ENCODE results near the gene NAA35. TPM values are rescaled to one million over a fixed set of nuclear protein-coding genes. Genes with fewer than 3 reads are reported as not detected.

NAA35 gene
- total RNA-seq, 2 donors from 2014 or later, result 21.3 to 32.3 TPM

GRCh38 chr9:86034863-86035734 lies 94.2 kb downstream of the NAA35 start:
- no peaks in the 10 kb centered on the region for H3K36me3 ChIP-seq (replicated peaks in 1 of 2; ENCODE audit: insufficient read depth in 1 of 2, low read depth in 2 of 2)
- no peak overlapping the region for H3K4me3 ChIP-seq
- DNase-seq (peak; percentile 49 to 69 (median 54)), ATAC-seq (peak; percentile 52)
- no peaks in the 10 kb centered on the region for H3K27me3 ChIP-seq
- WGBS, 2 donors, result 72 to 74% methylated on average over 17 of the region's 17 CpGs
- intact Hi-C loops (cut with DNase I), result no loop called here
- no peak overlapping the region for H3K27ac ChIP-seq
- TF ChIP-seq POLR2A (IDR thresholded peaks at IDR 0.05) (no peak), CTCF (IDR thresholded peaks at IDR 0.05) (peak in 6 of 7 experiments; percentile 29 to 57 (median 52))
- no peaks in the 10 kb centered on the region for H3K9me3 ChIP-seq
- no peaks in the 10 kb centered on the region for H3K4me1 ChIP-seq

- no peak for ATAC-seq
- intact Hi-C loops (cut with DNase I), result no loop called here
- WGBS, 2 donors, result 84 to 85% methylated on average over 14 to 15 of the region's 15 CpGs
- Histone ChIP-seq H3K27me3 (no peaks in the 10 kb centered on the region), H3K27ac (no peak overlapping the region), H3K36me3 (replicated peaks in 1 of 2; ENCODE audit: insufficient read depth in 1 of 2, low read depth in 2 of 2) (no peaks in the 10 kb centered on the region), H3K4me3 (no peak overlapping the region), H3K9me3 (no peaks in the 10 kb centered on the region), H3K4me1 (no peaks in the 10 kb centered on the region)
- no peak for DNase-seq
- no peak for TF ChIP-seq POLR2A (IDR thresholded peaks at IDR 0.05)
Observed at GRCh38 chr9:86035827-86036440, 95.0 kb downstream of the NAA35 start.

GRCh38 chr9:86036555-86036954 lies 95.6 kb downstream of the NAA35 start:
- H3K4me1 ChIP-seq, result peaks cover 6% of the 10 kb centered on the region
- TF ChIP-seq POLR2A (IDR thresholded peaks at IDR 0.05) (no peak), CTCF (IDR thresholded peaks at IDR 0.05) (no peak)
- WGBS, 2 donors, result 93 to 96% methylated on average over 9 of the region's 9 CpGs
- no peaks in the 10 kb centered on the region for H3K36me3 ChIP-seq (replicated peaks in 1 of 2; ENCODE audit: insufficient read depth in 1 of 2, low read depth in 2 of 2)
- no peak overlapping the region for H3K4me3 ChIP-seq
- ATAC-seq (no peak), DNase-seq (no peak)
- no peak overlapping the region for H3K27ac ChIP-seq
- no peaks in the 10 kb centered on the region for H3K9me3 ChIP-seq
- H3K27me3 ChIP-seq, result no peaks in the 10 kb centered on the region
- intact Hi-C loops (cut with DNase I), result no loop called here

GRCh38 chr9:86039991-86040860 lies 99.3 kb downstream of the NAA35 start:
- no peak overlapping the region for H3K4me3 ChIP-seq
- 89 to 94% methylated on average over 12 of the region's 12 CpGs for WGBS, 2 donors
- no peak for DNase-seq
- H3K27ac ChIP-seq, result no peak overlapping the region
- ATAC-seq, result no peak
- no peaks in the 10 kb centered on the region for H3K36me3 ChIP-seq (replicated peaks in 1 of 2; ENCODE audit: insufficient read depth in 1 of 2, low read depth in 2 of 2)
- H3K9me3 ChIP-seq, result no peaks in the 10 kb centered on the region
- no peak for TF ChIP-seq CTCF (IDR thresholded peaks at IDR 0.05)
- no peak for TF ChIP-seq POLR2A (IDR thresholded peaks at IDR 0.05)
- intact Hi-C loops (cut with DNase I), result no loop called here
- peaks cover 15% of the 10 kb centered on the region for H3K4me1 ChIP-seq
- no peaks in the 10 kb centered on the region for H3K27me3 ChIP-seq

GRCh38 chr9:86040861-86041155 lies 99.9 kb downstream of the NAA35 start:
- H3K27ac ChIP-seq, result no peak overlapping the region
- WGBS, 2 donors, result 73 to 87% methylated on average over 3 of the region's 3 CpGs

More at GRCh38 chr9:86040861-86041155, 99.9 kb downstream of the NAA35 start:
- Histone ChIP-seq H3K4me3 (no peak overlapping the region), H3K36me3 (replicated peaks in 1 of 2; ENCODE audit: insufficient read depth in 1 of 2, low read depth in 2 of 2) (no peaks in the 10 kb centered on the region), H3K9me3 (no peaks in the 10 kb centered on the region), H3K27me3 (no peaks in the 10 kb centered on the region), H3K4me1 (peaks cover 15% of the 10 kb centered on the region)
- no peak for DNase-seq
- ATAC-seq, result no peak
- TF ChIP-seq POLR2A (IDR thresholded peaks at IDR 0.05) (no peak), CTCF (IDR thresholded peaks at IDR 0.05) (no peak)
- intact Hi-C loops (cut with DNase I), result no loop called here
